Prostate gland (tissue), 2 donors: ENCODE measurements around the gene TUBB2B. TPM values are rescaled to one million over a fixed set of nuclear protein-coding genes. Genes with fewer than 3 reads are reported as not detected.

Experiments used
- DNase-seq: peaks from one replicate; pipeline ENCODE4 v3.0.0-alpha.2; 2019; ENCODE audit warnings: low spot score
- H3K27ac ChIP-seq, 2 donors: fragments of 200-600 bp; sonication (generic); 2 replicates each; pipeline ENCODE4 v1.5.1; 2017 to 2019
- H3K27me3 ChIP-seq: fragments of 200-600 bp; sonication (generic); replicated peaks from 2 replicates; pipeline ENCODE4 v1.5.1; 2019; ENCODE audit not compliant: insufficient read depth
- H3K36me3 ChIP-seq, 2 donors: fragments of 200-600 bp; sonication (generic); 1 replicate in 1 of 2; 2 replicates in 1 of 2; pipeline versions ENCODE4 v1.5.1 to v1.8.1; 2017 to 2019
- H3K4me1 ChIP-seq: fragments of 200-600 bp; sonication (generic); replicated peaks from 2 replicates; pipeline ENCODE4 v1.5.1; 2019
- H3K4me3 ChIP-seq, 2 donors: fragments of 200-600 bp; sonication (generic); 2 replicates each; pipeline ENCODE4 v1.5.1; 2017 to 2019
- H3K9me3 ChIP-seq: fragments of 200-600 bp; sonication (generic); 2 replicates; pipeline ENCODE4 v1.5.1; 2017
- CTCF ChIP-seq, 4 experiments: fragments of 200-600 bp in 2 of 4; fragments of 450-650 bp in 2 of 4; sonication (generic) in 2 of 4; IDR thresholded peaks; 1 replicate in 3 of 4; 2 replicates in 1 of 4; pipeline ENCODE4 v1.5.1; 2016 to 2019; ENCODE audit warnings: antibody characterized with exemption in 4 of 4, mild to moderate bottlenecking in 2 of 4, moderate library complexity in 2 of 4
- POLR2A ChIP-seq: fragments of 450-650 bp; IDR thresholded peaks from one replicate; pipeline ENCODE4 v1.6.1; 2016; ENCODE audit warnings: antibody characterized with exemption, mild to moderate bottlenecking
- POLR2AphosphoS5 ChIP-seq: sonication (generic); formaldehyde crosslinking; IDR thresholded peaks from one replicate; pipeline ENCODE4 v1.6.1; 2017; ENCODE audit warnings: antibody characterized with exemption
- WGBS: methylation state at CpG from one replicate; pipeline ENCODE4 v1.1.5; 2018; 5-methylcytosine and 5-hydroxymethylcytosine counted together
- intact Hi-C: fragments of 100-400 bp; cut with DNase I; formaldehyde crosslinking; loops from one replicate; pipeline ENCODE4 v1.14.2; 2022
- total RNA-seq, 2 donors: library from RNA; depleted of rRNA; stranded (reverse); fragments of >200 nt; gene quantifications; one replicate each; pipeline ENCODE4 v1.1.0, GENCODE V29; 2016

TUBB2B gene
- total RNA-seq, 2 donors from 2014 or later: 3.9 to 4.5 TPM

- 58% methylated on average over 8 of the region's 8 CpGs for WGBS
- no peak for DNase-seq
- intact Hi-C loops: no loop called here
- Histone ChIP-seq H3K4me1 (no peaks in the 10 kb centered on the region), H3K4me3 (no peak overlapping the region), H3K36me3 (no peaks in the 10 kb centered on the region), H3K27ac (no peak overlapping the region), H3K27me3 (no peaks in the 10 kb centered on the region), H3K9me3 (no peaks in the 10 kb centered on the region)
- TF ChIP-seq POLR2AphosphoS5 (no peak), POLR2A (no peak), CTCF (IDR thresholded peaks at IDR 0.05) (no peak)
Measured at GRCh38 chr6:3261921-3262320, 34.5 kb upstream of the TUBB2B start.

GRCh38 chr6:3261518-3261820, 34.0 kb upstream of the TUBB2B start:
- WGBS: 53% methylated on average over 6 of the region's 6 CpGs
- Histone ChIP-seq H3K36me3 (no peaks in the 10 kb centered on the region), H3K9me3 (no peaks in the 10 kb centered on the region), H3K27ac (no peak overlapping the region), H3K4me1 (no peaks in the 10 kb centered on the region), H3K27me3 (no peaks in the 10 kb centered on the region), H3K4me3 (no peak overlapping the region)
- TF ChIP-seq CTCF (IDR thresholded peaks at IDR 0.05) (no peak), POLR2A (no peak), POLR2AphosphoS5 (no peak)
- DNase-seq: no peak
- intact Hi-C loops: no loop called here

GRCh38 chr6:3260772-3261517, 33.5 kb upstream of the TUBB2B start:
- Histone ChIP-seq H3K9me3 (no peaks in the 10 kb centered on the region), H3K27me3 (no peaks in the 10 kb centered on the region), H3K36me3 (no peaks in the 10 kb centered on the region), H3K4me1 (no peaks in the 10 kb centered on the region), H3K4me3 (no peak overlapping the region), H3K27ac (no peak overlapping the region)
- WGBS: 72% methylated on average over 17 of the region's 17 CpGs
- intact Hi-C loops: no loop called here
- TF ChIP-seq CTCF (IDR thresholded peaks at IDR 0.05) (no peak), POLR2AphosphoS5 (no peak), POLR2A (no peak)
- no peak for DNase-seq

GRCh38 chr6:3260296-3260695, 32.8 kb upstream of the TUBB2B start:
- intact Hi-C loops: no loop called here
- Histone ChIP-seq H3K36me3 (no peaks in the 10 kb centered on the region), H3K4me3 (no peak overlapping the region), H3K27me3 (no peaks in the 10 kb centered on the region), H3K27ac (no peak overlapping the region), H3K4me1 (no peaks in the 10 kb centered on the region), H3K9me3 (no peaks in the 10 kb centered on the region)
- no peak for TF ChIP-seq POLR2AphosphoS5
- TF ChIP-seq POLR2A: no peak
- TF ChIP-seq CTCF (IDR thresholded peaks at IDR 0.05): no peak
- no peak for DNase-seq
- WGBS: 82% methylated on average over 13 of the region's 14 CpGs

GRCh38 chr6:3259491-3259958, 32.1 kb upstream of the TUBB2B start:
- Histone ChIP-seq H3K4me1 (no peaks in the 10 kb centered on the region), H3K4me3 (peak overlapping the region; percentile 91 to 92), H3K36me3 (no peaks in the 10 kb centered on the region), H3K27me3 (no peaks in the 10 kb centered on the region), H3K9me3 (no peaks in the 10 kb centered on the region), H3K27ac (peak overlapping the region; percentile 72 to 87)
- WGBS: 1% methylated on average over 21 of the region's 21 CpGs
- no peak for DNase-seq
- no peak for TF ChIP-seq POLR2AphosphoS5
- TF ChIP-seq POLR2A: no peak
- TF ChIP-seq CTCF (IDR thresholded peaks at IDR 0.05): no peak
- intact Hi-C loops: loop anchor here (10.0 kb wide), 1 partner anchor 245 kb away; no protein-coding TSS in a partner anchor
